GM12892 (cell line): ENCODE measurements around the gene SFT2D2. TPM values are rescaled to one million over a fixed set of nuclear protein-coding genes. Genes with fewer than 3 reads are reported as not detected.
"Not testable (repeated sequence)": the region's sequence is repeated elsewhere in the genome, so short reads cannot be mapped to it uniquely, and the experiment has no call there.

ENCODE experiments used
- DNase-seq: peaks from one replicate; pipeline ENCODE4 v3.0.0; 2011; ENCODE audit not compliant: insufficient read length
- FAIRE-seq: peaks from 2 replicates; lab custom pipeline; 2011; peaks lifted over from hg19 to GRCh38; lab: Jason Lieb, UNC
- POLR2A ChIP-seq: IDR thresholded peaks from 2 replicates; pipeline ENCODE4 v1.6.1; 2011; ENCODE audit warnings: low read depth, low read length, control low read depth
- POLR2AphosphoS5 ChIP-seq: IDR thresholded peaks from 2 replicates; pipeline ENCODE4 v1.6.1; 2011; ENCODE audit warnings: low read depth, low read length, control low read depth
- TAF1 ChIP-seq: IDR thresholded peaks from 2 replicates; pipeline ENCODE4 v1.6.1; 2011; ENCODE audit warnings: low read depth, mild to moderate bottlenecking, control low read depth, low read length, borderline replicate concordance
- polyA plus RNA-seq: library from polyadenylated mRNA; unstranded; fragments of >200 nt; gene quantifications from one replicate; pipeline ENCODE4 v1.2.1, GENCODE V29; 2012; ENCODE audit warnings: missing spikeins, inconsistent platforms; ENCODE audit not compliant: missing spikeins

Gene SFT2D2
- polyA plus RNA-seq, result 13.5 TPM

DNA sequence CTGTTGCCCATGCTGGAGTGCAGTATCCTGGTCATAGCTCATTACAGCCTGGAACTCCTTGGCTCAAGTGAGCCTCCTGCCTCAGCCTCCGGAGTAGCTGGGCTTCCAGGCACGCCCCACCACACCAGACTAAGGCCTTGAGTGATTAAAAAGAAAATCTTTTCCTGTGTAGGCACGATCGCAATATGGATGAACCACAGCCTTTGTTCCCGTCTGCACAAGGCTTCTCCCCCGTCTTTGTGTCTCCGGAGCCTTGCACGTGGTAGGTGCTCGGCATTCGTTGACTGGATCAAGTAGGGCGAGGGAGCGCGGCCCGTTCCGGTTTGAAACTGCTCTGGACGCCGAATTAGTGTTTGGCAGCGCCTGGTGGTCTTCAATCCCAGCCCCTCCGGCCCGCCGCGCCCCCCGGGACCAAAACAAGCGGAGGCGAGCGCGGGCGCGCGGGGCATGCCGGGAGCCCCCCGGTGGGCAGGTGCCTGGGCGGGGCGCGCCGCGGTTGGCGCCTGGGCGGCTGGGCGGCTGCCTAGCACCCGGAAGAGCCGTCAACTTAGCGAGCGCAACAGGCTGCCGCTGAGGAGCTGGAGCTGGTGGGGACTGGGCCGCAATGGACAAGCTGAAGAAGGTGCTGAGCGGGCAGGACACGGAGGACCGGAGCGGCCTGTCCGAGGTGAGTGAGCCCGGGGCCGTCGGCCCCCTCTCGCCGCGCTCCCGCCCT is at the start of gene SFT2D2:
Gene SFT2D2, plus strand, starts transcription at position 529 of the 715 bp plus-strand sequence. Its CDS starts 76 bp downstream, at position 605.
- DNase-seq, result peak; percentile 76
- peak; percentile 14 for FAIRE-seq
- TF ChIP-seq POLR2AphosphoS5 (peak; percentile 64), POLR2A (peak; percentile 83), TAF1 (peak; percentile 78)

DNA sequence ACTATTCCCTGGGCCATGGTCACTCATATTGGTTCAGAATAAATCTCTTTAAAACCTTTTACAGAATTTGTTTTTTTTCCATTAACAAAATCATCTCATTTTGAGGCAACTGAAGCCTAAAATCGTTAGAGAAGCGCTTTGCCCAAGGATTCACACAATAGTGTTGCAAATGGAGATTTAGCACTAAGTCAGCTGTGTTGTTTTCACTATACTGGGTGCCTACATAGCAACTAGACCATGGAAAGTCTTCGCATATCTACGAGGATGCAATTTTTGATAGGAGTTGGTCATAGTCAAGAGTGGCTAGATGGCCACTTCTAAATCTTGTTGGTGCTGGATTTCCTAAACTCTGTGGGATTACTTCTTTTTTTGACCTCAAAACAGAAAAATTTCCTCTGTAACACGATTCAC is 47.6 kb upstream of the SFT2D2 start:
- FAIRE-seq (no peak), DNase-seq (no peak)
- TF ChIP-seq POLR2A (no peak), TAF1 (no peak), POLR2AphosphoS5 (no peak)

GRCh38 chr1:168178638-168179437 is 47.0 kb upstream of the SFT2D2 start, which contains the start of gene TIPRL:
Gene TIPRL, plus strand, starts transcription at chr1:168178962. Its CDS starts 116 bp downstream, at chr1:168179078.
- TF ChIP-seq POLR2AphosphoS5 (peak; percentile 69; the same call in 1 of the 2 replicates), TAF1 (no peak), POLR2A (peak; percentile 62)
- FAIRE-seq (peak; percentile 96), DNase-seq (peak; percentile 80)

DNA sequence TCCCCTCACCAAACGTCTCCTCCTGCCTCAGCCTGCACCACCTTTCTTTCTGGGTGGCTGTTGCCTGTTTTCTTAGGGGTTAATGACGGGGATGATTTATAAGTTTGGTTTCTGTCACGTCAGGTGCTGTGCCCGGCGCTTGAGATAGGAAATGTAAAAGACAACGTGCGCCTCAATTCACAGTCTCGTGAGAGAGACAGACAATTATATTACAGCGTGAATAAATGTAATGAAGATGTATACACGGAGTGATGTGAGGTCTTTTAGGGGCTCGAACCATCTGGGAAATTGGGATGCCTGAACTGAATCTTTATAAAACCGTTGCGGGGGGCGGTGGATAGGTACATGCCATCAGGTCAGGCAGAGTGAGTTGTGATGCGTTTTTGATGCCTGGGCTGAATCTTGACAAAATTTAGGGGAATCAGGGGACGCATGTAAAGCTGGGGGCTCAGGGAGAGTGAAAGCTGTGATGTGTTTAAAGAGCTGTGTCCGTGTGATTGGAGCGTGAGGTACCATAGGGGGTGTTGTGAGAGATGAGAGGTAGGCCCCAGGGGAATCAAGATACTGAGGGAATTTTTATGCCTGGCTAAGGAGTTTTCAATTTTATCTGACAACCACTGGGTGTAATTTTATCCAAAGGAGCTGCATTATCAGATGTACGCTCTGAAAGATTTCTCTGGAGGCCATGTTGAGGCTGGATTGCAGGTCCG is 46.2 kb upstream of the SFT2D2 start:
- no peak for FAIRE-seq
- TF ChIP-seq POLR2A (no peak), TAF1 (0 out of 2 replicates have a peak, but pooled peaks have one; percentile 20), POLR2AphosphoS5 (no peak; the same call in none of the 2 replicates)
- no peak for DNase-seq

DNA sequence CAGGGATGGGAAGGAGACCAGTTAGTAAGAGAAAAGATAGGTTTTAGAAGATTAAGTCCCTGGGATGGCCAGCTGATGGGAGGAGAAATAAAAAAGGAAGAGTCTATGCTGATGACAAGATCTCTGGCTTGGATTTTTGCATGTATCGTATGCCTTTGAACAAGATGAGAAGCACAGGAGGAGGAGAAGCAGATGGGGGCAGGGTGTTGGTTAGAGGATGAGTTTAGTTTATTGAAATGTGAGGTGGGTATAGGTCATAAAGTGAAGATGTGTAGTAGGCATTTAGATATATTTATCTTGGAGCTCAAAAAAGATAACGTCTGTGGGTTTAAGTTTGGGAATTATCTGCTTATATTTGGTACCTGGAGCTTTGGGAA is 45.7 kb upstream of the SFT2D2 start:
- no peak for TF ChIP-seq TAF1
- TF ChIP-seq POLR2AphosphoS5, result no peak
- TF ChIP-seq POLR2A, result no peak
- no peak for FAIRE-seq
- DNase-seq, result no peak

- not testable (repeated sequence) for FAIRE-seq, DNase-seq
Measured at GRCh38 chr1:168181063-168181720, 44.6 kb upstream of the SFT2D2 start.

DNA sequence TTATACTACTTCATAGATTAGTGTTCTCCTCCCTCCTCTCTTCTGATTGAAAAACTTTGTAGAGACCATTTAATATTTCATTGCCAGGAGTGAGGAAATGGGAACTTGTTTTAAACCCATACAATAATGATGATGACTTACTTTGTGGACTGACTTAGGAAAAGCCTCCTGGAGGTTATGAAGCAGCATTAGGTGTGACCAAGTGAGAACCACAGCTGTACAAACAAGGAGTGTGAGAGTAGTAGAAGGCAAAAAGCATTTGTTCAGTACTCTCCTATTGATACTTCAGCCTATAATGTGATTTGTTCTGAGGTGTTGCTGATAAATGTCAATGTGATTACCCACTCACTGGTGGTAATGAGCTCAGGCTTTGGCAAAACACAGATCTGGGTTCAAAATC is 38.6 kb upstream of the SFT2D2 start:
- no peak for TF ChIP-seq POLR2AphosphoS5
- TF ChIP-seq POLR2A, result no peak
- no peak for TF ChIP-seq TAF1
- DNase-seq (no peak), FAIRE-seq (no peak)

- no peak for TF ChIP-seq POLR2A
- TF ChIP-seq TAF1, result no peak
- no peak for TF ChIP-seq POLR2AphosphoS5
- DNase-seq (no peak), FAIRE-seq (no peak)
Measured at GRCh38 chr1:168190403-168190802, 35.4 kb upstream of the SFT2D2 start.

GRCh38 chr1:168195199-168196135 is 30.3 kb upstream of the SFT2D2 start:
- FAIRE-seq, result no peak
- TF ChIP-seq TAF1 (no peak), POLR2AphosphoS5 (no peak), POLR2A (no peak)
- DNase-seq, result no peak

GRCh38 chr1:168199056-168199455 is 26.7 kb upstream of the SFT2D2 start:
- DNase-seq (no peak), FAIRE-seq (no peak)
- no peak for TF ChIP-seq POLR2AphosphoS5
- TF ChIP-seq POLR2A, result no peak
- no peak for TF ChIP-seq TAF1
